GM21360 (cell line): ENCODE data around the gene ATP1A4.

Experiments
- ATAC-seq: cut with Tn5 transposase; IDR thresholded peaks from one replicate; pipeline ENCODE4 v1.9.1; 2021; ENCODE audit warnings: mild to moderate bottlenecking, moderate library complexity; ENCODE audit not compliant: unreplicated experiment

Gene ATP1A4

DNA sequence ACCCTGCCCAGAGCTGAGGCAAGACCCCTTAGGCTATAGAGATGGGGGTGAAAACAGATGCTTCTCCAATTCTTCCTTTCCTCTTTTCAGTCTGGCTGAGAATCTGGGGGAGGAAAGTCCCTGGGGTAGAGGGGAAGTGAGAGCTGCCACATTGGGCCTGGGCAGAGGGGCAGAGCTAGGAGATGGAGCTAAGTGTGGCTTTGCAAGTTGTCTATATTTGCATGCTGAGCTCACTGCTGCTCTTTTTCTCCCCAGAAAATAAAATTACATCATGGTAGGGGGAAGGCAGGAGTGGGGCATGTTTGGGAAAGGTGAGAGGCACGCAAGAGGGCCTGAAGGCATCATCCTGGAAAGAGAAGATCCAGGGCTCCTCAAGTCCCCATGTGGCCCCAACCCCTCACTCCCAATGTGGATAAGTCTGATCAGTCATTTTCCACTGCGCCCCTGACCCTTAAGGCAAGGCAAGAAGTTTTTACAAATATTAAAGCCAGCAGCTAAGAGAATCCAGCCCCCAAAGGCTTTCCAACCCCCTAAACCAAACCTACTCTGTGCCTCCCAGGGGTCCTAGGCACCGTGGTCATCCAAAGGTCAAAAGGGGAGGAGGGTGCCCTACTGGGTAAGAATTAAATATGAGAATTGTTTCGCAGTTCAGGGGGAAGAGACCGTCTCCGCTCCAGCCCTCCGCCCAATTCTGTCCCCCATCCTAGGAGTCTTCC, 53.3 kb downstream of the ATP1A4 start:
- peak; percentile 49 for ATAC-seq

DNA sequence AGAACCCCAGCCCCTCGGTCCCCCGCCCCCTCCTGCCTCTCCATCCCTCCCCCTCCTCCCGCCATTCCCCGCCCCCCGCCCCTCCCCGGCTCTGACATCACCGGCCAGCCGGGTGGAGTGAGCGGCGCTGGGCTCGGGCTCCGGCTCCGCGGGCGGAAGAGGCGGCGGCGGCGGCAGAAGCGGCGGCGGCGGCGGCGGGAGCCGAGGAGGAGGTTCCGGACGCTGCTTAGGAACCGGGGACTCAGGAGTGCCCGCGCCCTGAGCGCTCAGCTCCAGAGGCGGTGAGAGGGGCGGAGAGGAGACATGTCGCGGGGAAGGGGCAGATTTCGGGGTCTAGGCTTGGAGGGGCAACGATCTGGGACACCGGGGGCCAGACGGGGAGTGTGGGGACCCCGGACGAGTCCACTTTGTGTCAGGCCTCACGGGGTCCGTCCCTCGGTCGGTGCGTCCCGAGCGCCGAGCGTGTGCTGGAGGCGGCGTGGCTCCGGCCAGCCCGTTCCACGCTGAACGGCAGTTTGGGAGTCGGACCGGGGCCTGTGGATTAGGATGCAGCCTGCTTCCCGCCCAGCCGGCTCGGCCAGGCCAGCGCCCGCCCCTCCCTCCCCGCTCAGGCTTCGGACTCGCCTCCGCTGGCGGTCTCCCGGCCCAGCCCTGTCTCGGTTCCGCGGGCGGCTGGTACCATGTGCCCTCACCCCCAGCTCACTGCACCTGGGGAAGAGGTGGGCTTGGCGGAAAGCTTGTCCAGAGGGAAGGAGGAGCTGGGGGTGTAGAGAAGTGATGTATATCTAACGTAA, 54.0 kb downstream of the ATP1A4 start, which contains the start of gene PEA15:
PEA15 (plus strand) TSS at position 143 of the 794 bp plus-strand sequence. CDS start 6,161 bp downstream, outside the sequence.
- peak; percentile 26 for ATAC-seq

DNA sequence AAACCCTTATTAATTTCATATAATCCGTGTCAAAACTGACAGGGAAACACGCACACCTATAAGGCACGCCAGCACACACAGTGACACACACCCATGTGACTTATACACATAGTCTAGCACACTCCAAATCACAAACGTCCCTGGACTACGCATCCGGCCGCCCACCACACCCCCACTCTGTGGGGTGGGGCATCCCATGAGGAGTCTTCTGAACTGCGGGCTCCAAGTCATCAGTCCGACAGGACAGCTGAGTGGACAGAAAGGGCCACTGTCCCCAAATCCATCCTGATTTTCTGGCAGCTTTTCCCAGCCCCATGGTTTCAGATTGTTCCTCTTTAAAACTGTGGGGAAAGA, 54.6 kb downstream of the ATP1A4 start:
- ATAC-seq: peak; percentile 35

DNA sequence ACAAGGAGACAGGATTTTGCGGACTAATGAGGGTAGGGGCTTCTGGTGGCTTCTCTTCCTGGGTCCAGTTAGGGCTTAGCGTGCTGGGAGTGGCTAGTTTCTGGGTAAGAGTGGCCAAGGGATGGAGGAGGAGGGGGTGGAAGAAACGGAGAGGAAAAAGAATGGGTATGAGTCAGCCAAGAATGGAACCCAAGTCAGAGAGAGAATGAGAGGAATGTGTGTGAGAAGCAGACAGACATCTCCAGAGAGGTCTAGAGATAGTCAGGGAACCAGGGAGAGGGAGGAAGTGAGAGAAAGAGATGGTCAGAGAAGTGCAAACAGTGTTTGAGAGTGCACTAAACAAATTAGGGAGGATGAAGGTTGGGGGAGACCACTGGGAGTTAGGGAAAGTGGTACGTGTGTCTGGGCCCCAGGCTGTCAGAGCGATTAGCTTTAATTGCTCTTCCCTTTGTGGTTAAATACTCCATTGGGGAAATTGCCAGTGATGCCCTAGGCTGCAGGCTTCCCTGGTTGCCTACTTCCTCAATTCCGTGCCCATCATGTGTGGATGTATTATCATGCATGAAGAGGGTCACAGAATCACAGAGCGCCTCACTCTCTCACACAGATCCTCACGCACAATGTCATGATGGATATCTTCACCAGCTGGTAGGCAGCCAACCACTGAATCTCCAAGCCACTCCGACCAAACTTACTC, 55.2 kb downstream of the ATP1A4 start:
- no peak for ATAC-seq

DNA sequence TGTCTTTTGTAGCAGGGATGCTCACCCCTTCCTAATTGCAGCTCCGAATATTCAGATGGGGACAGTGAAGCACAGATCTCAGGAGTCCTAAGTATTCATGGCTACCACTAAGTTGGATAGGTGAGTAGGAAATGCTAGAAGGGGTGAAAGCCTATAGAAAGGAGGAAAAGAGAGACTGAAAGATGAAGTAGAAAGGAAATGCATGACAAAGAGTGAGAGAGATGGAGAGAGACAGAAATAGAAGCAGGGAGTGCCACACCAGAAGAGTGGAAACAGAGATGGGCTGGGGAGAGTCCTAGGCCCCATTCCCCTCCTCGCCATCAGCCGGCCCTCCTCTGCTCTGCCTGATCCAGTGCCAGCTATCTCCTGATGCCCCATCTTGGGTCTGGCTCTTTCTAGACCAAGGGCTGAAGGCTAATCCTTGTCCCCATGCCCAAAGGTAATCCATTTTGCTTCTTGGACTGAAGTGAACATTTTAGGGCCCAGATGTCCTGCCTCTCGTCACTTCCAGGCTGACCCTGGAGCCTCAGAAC, 55.8 kb downstream of the ATP1A4 start:
- ATAC-seq: no peak

DNA sequence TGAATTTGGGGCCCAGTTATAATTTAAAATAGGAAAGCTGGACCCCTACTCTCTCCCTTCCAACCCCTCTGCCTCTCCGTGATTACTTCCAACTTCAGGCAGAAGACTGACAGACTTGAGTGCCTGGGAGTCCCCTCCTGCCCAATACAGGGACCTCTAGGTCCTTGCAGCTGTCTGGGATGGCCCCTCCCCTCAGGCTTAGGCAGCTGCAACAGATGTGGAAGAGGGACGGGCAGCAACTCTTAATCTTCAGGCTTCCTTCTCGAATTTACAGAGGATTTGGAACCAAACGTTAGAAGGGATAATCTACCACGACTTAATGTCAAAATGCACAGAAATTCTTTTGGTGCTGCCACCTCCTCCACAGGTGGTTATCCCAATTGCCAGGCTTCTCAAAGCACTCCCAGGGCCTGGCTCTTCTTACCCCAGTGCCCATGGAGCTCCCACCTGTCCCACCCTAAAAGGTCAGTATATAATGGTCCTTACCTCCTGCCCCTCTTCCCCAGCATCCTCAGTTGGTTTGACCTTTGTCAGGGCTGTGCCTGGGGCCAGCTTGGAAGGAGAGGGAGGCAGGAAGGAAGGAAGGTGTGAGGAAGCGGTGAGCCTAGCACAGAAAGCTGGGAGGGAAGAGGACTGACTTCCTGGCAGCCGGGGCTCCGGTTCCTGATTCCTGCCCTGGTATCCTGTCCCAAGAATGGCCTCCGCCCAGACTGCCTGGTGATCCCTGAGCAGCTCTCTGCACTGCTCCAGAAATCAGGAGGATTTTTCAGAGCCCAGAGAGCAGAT, 56.6 kb downstream of the ATP1A4 start:
- no peak for ATAC-seq

DNA sequence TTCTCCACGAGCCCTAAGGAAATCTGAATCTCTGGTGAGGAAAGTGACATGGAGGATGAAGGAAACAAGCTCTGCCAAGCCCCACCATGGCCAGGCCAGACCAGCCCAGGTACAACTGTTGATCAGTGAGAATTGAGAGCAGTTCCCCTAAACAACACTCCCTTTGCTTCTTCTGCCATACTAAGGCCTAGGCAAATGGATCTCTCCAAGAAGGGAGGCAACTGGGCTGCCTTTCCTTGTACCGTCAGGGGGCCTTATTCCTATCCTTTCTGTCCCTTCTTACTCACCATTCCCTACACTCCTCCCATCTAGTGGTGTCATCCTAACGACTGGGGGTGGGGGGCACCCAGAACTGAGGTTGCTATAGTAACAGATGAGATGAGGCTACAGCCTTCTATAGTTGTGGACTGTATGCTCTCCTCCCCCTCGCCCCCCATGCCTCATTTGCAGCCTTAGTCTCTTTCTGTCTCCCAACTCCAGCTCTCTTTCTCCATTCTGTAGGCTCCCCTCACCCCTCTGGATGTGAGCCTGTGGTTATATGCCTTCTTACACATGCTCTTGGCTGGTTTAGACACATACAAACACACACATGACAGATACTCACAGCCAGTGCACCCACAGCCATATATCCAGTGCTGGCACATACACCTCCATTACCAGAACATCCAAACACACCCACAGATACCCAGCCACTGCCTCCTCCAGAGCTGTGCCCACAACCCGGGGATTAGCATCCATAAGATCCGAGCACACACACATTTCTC, 57.3 kb downstream of the ATP1A4 start:
- ATAC-seq: no peak

DNA sequence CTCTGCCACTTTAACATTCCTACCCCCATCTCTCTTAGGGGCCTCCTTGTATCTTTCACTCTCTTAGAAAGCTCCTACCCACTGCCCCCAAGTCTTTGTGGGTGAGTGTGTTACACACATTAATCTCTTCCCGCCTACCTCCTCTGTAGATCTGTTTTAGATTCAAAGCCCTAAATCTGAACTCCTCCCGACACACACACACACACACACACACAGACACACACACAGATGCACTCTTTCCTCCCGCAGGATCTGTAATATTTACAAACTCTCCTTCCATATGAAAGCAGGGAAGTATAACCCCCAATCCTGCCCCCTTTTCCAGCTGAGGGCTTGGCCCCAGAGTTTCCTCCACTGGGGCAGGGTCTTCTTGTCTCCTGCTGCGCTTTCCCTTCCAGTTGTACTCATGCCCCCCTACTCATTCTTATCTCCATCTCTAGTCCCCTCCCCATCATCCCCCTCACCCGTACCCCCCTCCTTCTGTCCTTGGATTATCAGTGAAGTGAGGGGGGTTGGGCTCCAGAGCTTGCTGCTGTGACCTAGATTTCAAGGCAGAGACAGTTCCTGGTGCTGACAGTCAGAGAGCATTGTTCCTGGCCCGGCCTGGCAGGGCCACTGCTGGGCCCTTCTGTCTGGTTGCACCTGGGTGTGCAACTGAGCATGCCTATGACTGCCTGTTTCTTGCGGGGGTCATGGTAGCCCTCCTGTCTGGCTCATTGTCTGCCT, 58.1 kb downstream of the ATP1A4 start:
- ATAC-seq: no peak

DNA sequence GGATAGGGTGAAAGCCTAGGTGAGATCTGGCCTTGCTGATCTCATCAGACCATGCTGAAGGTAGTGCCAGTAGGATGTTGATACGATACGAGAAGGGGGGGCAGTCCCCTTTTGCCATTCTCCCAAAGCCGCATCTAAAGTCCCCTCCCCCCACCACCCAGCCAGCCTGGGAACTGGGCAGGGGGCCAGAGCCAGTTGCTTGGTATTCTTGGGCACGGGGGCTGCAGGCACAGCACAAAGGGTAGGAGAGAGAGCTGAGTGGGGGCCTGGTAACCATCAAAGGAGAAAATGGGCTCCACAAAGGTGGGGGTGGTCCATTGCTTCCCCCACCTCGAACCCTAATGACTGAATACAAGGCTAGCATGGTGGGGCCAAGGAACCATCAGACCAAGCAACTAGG, 59.2 kb downstream of the ATP1A4 start:
- no peak for ATAC-seq

DNA sequence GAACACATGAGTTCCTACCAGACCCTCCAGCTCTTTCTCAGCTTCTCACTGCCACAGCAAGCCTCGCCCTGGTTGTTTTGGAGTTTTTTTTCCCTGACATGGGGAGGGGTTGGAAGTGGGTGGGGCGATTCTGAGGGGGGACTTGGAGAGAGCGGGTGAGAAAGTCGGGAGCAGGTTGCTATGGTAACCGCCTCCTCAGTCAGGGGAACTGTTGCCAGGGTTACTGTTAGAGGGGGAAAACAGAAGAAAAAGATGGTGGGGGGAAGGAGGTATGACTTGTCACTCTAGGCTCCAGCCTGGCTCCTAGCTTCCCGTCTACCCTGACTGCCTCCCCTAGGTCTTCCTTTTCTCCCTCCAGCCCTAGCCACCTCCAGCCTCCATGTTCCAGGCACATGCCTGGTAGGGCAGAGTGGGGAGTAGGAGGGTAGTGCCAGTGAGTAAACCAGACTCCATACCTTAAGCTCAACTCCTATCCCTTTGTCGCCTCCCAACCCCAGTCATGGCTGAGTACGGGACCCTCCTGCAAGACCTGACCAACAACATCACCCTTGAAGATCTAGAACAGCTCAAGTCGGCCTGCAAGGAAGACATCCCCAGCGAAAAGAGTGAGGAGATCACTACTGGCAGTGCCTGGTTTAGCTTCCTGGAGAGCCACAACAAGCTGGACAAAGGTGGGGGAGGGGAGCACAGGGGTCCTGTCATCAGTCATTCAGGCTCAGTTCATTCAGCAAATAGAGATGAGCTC, 59.8 kb downstream of the ATP1A4 start:
- ATAC-seq: no peak

DNA sequence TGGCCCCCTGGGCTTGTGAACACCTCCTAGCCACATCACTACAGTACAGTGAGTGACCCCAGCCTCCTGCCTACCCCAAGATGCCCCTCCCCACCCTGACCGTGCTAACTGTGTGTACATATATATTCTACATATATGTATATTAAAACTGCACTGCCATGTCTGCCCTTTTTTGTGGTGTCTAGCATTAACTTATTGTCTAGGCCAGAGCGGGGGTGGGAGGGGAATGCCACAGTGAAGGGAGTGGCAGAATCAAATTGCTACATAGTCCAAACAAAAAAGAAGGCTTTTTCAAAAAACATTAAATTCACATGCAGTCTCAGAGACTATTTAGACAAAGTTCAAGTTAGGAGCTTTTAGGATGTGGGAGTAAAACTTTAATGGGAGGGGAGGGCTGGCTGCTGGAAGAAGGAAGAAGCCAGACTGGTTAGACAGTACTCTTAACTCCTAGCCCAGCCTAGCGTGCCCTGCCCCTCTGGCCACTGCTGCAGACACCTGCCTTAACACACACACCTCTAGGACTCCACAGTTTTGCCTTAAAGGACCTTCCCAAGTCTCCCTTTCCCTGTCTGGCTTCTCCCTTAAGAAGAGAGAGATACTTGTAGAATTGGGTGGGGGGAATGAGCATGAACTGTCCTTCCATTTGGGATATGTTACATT, 63.2 kb downstream of the ATP1A4 start:
- ATAC-seq: no peak

DNA sequence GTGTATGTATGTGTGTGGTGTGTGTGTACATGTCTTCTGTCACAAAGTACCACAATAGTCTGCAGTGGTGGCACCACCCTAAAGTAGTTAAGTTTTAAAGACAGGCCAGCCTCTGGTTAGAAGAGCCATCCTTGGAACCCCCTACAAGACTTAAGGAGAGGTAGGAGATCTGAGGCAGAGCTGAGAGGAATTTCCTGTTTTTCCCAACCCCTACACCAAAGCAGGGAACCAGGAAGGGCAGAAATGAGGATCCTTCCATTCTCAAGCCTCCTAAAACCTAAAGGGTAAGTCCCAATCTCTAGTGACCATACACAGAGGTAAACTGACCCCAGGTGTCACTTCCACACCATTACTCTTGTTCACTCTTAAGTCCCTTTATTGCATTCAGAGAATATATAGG, 64.9 kb downstream of the ATP1A4 start:
- no peak for ATAC-seq

DNA sequence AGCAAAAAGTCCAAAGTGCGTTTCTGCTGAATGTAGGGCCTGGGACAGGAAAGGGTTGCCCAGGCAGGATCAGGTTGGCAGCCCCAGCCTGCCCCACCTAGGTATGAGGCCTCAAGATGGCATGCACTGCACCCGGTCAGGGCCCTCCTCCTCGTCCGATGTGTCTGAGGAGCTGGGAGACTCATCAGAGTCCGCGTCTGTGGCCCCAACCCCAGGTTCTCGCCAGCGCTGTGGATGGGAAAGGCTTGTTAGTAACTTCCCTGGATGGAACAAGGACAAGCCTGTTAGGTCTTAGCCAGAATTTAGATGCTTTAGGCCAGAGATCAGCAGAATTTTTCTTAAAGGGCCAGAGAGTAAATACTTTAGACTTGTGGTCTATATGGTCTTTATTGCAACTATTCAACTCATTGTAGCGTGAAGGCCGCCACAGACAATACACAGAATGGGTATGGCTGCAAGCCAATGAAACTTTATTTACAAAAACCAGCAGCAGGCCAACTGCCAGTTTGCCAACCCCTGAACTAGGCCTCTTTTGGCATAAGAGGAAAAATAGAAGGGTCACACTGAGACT, 66.2 kb downstream of the ATP1A4 start:
- no peak for ATAC-seq

DNA sequence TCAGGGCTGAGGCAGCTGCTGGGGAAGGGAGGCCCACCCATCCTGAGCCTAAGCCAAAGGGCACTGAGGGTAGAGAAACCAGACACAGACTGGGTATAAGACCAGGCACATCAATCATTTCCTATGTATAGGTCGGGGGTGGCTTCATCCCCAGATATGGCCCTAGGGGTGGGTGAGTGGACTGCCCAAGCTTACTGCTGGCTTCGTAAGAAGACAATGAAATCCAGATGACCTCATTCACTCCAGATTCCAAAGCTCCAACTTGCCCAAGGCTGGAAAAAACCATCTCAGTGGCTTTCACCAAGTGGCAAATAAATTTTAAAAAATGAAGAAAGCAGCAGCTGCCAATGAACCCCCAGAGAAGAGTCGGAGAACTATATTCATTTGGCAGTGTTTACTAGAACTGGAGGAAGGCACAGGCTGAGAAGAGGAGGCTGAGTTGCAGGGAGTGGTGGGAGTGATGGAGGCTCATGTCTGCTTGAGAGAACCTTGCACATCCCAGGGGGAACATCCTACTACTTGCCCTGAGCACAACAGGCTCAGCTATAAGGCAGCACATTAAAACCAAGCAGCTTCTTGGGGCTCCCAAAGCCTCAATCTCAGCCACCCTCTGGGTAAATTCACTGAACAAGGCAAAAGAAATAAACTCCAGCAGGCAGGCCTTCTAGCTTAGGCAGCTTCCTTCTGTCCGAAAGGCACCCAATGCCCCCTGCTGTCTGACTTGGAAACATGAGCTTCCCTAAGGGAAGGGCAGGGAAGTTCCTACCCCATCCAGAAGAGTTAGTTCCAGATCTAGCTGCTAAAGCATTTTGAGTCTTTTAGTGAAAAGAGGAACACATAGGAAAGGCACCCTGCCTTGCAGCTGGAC, 67.9 kb downstream of the ATP1A4 start:
- no peak for ATAC-seq

DNA sequence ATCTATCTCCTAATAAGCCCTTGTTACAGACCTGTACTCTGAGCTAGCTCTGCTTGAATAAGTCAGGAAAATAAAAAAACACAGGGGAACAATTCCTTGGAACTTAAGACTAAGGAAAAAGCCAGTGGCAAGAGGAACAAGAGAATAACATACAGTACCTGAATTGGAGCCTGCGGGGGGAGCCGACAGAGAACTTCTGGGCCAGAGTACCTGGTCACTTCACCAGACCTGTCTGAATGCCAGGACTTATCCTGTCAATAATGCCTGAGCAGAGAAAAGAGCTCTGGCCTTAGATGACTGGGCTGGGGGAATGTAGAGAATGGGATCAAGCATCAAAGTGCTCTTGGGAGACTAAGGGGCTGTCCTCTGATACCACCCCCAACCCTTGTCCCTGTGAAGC, 68.9 kb downstream of the ATP1A4 start:
- ATAC-seq: no peak

DNA sequence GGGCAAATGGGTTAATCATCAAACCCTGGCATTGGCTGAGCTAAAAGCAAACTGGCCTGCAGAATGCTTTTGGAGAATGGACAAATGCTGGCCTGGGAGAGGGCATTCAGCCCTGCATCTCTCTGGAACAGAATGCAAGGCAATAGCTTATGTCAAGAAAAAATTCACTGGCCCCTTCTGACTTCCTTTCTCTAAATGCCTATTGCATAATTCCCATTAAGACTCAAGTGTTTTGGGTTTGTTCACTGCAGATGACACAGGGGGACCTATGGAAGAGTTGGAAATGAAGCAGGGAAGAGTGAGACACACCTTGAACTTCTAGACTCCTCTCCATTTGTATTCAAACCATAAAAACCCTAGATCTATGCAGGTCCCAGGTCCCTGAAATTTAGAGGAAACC, 69.7 kb downstream of the ATP1A4 start:
- ATAC-seq: no peak

DNA sequence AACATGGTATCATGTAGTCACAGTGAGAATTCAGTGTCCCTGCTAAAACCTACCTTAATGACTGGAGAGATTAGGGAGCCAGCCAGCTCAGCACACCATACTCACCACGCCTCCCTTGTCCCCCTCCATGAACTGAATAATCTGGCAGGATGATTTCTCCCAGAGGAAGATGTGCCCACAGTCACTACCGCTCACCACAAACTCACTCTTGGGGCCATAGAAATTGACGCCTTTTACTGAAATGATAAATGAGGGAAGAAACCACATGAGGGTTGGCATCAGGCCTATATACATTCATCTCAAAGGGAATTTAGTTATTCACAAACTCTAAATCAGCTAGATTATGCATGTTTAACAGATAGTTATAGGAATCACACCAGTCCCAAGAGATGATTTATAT, 71.1 kb downstream of the ATP1A4 start:
- no peak for ATAC-seq
